ENCODE results near the gene SLC16A9.

The SLC16A9 gene

DNA sequence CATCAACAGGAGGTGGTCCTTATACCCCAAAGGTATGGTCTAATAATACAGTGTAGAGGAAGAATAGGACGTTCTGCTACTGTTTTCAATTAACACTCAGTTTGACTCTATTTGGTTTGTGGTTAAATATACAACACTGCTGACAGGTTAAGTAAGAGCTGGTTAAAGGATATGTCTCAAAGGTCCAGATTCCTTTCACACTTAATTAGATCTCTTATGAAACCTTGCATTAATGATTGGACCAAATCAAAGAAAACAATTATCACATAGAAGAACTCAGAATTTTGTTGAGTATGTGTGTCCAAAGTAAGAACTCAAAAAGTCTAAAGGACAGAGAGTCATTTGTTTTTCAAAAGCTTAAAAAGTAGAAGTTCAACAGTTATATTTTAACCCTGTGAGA lies 25.6 kb upstream of the SLC16A9 start:
- TF ChIP-seq YY1 (IDR thresholded peaks at IDR 0.05; ENCODE audit: low read depth): no peak
- TF ChIP-seq EP300 (IDR thresholded peaks at IDR 0.05; ENCODE audit: borderline replicate concordance): no peak
- no peak for TF ChIP-seq ZBTB7A (IDR thresholded peaks at IDR 0.05; ENCODE audit: low read depth)
- TF ChIP-seq, protein P1, sequence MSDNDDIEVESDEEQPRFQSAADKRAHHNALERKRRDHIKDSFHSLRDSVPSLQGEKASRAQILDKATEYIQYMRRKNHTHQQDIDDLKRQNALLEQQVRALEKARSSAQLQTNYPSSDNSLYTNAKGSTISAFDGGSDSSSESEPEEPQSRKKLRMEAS (IDR thresholded peaks at IDR 0.05): no peak
- no peak for TF ChIP-seq NFIC (IDR thresholded peaks at IDR 0.05)
- TF ChIP-seq TAF1 (IDR thresholded peaks at IDR 0.05; ENCODE audit: low read depth): no peak
- TF ChIP-seq, protein P2, sequence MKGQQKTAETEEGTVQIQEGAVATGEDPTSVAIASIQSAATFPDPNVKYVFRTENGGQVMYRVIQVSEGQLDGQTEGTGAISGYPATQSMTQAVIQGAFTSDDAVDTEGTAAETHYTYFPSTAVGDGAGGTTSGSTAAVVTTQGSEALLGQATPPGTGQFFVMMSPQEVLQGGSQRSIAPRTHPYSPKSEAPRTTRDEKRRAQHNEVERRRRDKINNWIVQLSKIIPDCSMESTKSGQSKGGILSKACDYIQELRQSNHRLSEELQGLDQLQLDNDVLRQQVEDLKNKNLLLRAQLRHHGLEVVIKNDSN (IDR thresholded peaks at IDR 0.05): no peak
- TF ChIP-seq CEBPB (IDR thresholded peaks at IDR 0.05): no peak
- TF ChIP-seq TCF12 (IDR thresholded peaks at IDR 0.05; ENCODE audit: low read depth): no peak
- no peak for TF ChIP-seq CREB1 (IDR thresholded peaks at IDR 0.05; ENCODE audit: low read depth)
- no peak for TF ChIP-seq RAD21 (IDR thresholded peaks at IDR 0.05; ENCODE audit: low read depth)
- no peak for TF ChIP-seq EGR1 (IDR thresholded peaks at IDR 0.05)
- TF ChIP-seq FOXM1 (IDR thresholded peaks at IDR 0.05; ENCODE audit: borderline replicate concordance, low read depth): no peak
- no peak for TF ChIP-seq TEAD4 (IDR thresholded peaks at IDR 0.05)
- TF ChIP-seq, protein P3, sequence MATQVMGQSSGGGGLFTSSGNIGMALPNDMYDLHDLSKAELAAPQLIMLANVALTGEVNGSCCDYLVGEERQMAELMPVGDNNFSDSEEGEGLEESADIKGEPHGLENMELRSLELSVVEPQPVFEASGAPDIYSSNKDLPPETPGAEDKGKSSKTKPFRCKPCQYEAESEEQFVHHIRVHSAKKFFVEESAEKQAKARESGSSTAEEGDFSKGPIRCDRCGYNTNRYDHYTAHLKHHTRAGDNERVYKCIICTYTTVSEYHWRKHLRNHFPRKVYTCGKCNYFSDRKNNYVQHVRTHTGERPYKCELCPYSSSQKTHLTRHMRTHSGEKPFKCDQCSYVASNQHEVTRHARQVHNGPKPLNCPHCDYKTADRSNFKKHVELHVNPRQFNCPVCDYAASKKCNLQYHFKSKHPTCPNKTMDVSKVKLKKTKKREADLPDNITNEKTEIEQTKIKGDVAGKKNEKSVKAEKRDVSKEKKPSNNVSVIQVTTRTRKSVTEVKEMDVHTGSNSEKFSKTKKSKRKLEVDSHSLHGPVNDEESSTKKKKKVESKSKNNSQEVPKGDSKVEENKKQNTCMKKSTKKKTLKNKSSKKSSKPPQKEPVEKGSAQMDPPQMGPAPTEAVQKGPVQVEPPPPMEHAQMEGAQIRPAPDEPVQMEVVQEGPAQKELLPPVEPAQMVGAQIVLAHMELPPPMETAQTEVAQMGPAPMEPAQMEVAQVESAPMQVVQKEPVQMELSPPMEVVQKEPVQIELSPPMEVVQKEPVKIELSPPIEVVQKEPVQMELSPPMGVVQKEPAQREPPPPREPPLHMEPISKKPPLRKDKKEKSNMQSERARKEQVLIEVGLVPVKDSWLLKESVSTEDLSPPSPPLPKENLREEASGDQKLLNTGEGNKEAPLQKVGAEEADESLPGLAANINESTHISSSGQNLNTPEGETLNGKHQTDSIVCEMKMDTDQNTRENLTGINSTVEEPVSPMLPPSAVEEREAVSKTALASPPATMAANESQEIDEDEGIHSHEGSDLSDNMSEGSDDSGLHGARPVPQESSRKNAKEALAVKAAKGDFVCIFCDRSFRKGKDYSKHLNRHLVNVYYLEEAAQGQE (IDR thresholded peaks at IDR 0.05; ENCODE audit: low read depth): no peak

DNA sequence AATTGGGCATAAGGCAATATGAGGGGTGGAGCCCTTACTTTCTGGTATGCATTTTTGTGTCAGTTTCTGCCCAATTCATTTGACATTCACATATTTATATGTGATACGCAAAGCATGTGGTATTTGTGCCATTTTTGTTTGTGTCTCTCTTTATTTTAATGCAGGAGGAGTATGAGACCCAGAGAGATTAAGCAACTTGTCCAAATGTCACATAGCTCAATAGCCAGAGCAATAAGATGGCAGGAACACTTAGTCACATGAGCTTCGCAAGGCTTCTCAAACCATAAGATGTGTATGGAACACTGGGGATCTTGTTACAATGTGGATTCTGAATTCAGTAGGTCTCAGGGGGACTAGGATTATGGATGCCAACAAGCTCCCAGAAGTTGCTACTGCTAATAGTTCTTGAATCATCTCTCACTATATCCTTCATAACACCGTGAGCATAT lies 24.4 kb upstream of the SLC16A9 start:
- TF ChIP-seq FOXM1 (IDR thresholded peaks at IDR 0.05; ENCODE audit: borderline replicate concordance, low read depth) (no peak), CREB1 (IDR thresholded peaks at IDR 0.05; ENCODE audit: low read depth) (no peak), TCF12 (IDR thresholded peaks at IDR 0.05; ENCODE audit: low read depth) (no peak), CEBPB (IDR thresholded peaks at IDR 0.05) (no peak), YY1 (IDR thresholded peaks at IDR 0.05; ENCODE audit: low read depth) (no peak), RAD21 (IDR thresholded peaks at IDR 0.05; ENCODE audit: low read depth) (no peak), EGR1 (IDR thresholded peaks at IDR 0.05) (no peak), ZBTB7A (IDR thresholded peaks at IDR 0.05; ENCODE audit: low read depth) (no peak), TAF1 (IDR thresholded peaks at IDR 0.05; ENCODE audit: low read depth) (no peak), NFIC (IDR thresholded peaks at IDR 0.05) (no peak)
- TF ChIP-seq, protein P1 (IDR thresholded peaks at IDR 0.05): no peak
- TF ChIP-seq, protein P3 (IDR thresholded peaks at IDR 0.05; ENCODE audit: low read depth): no peak
- TF ChIP-seq, protein P2 (IDR thresholded peaks at IDR 0.05): no peak

DNA sequence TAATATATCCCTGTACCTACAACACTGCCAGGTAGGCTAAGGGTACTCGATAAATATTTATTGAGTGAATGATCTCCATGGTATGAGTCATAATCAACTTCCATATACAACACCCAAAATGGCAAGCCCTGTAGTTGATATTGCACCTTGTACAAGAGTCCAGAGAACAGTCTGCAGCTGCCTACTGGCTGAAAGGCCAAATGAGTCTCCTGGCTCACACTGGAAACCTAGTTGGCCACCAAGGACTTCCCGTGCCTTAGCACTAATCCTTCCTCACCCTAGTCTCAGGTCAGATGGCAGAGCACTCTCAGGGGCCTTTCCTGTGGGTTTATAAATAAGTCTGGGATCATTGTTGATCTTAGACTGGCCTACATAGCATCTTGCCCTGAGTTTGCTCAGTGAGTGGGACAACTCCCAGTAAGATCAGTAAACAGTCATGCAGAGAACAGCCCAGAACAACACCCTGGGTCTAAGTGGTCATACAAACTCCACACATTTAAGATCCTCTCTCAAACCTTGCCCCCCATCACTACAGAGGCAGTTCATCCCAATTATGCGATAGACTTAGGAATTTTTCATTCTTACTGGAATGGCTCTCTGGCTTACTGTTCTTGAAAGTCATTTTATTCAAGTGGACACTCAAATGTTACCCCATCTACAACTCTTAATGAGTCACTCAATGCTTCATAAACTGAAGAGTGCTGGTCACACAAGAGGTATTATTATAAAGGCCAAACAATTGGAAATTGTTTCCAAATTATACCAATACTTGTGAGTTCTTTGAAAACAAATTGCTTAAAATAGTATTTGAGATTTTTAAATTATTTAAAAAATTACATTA lies 14.7 kb upstream of the SLC16A9 start:
- no peak for TF ChIP-seq CEBPB (IDR thresholded peaks at IDR 0.05)
- TF ChIP-seq YY1 (IDR thresholded peaks at IDR 0.05; ENCODE audit: low read depth): no peak
- TF ChIP-seq TAF1 (IDR thresholded peaks at IDR 0.05; ENCODE audit: low read depth): no peak
- no peak for TF ChIP-seq ZBTB7A (IDR thresholded peaks at IDR 0.05; ENCODE audit: low read depth)
- TF ChIP-seq, protein P1 (IDR thresholded peaks at IDR 0.05): no peak
- no peak for TF ChIP-seq EGR1 (IDR thresholded peaks at IDR 0.05)
- TF ChIP-seq, protein P3 (IDR thresholded peaks at IDR 0.05; ENCODE audit: low read depth): no peak
- TF ChIP-seq RAD21 (IDR thresholded peaks at IDR 0.05; ENCODE audit: low read depth): no peak

DNA sequence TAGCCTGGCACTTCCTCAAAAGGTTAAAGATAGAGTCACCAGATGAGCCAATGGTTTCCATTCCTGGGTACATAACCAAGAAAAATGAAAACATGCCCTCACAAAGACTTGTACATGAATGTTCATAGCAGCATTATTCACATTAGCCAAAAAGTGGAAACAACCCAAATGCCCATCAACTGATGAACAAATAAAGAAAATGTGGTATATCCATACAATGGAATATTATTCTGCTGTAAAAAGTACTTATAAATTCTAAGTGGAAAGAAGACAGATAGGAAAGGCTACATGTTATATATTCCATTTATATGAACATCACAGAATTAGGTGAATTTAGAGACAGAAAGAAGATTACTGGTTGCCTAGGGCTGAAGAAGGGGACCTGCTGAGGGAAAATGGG lies 10.7 kb upstream of the SLC16A9 start:
- TF ChIP-seq RAD21 (IDR thresholded peaks at IDR 0.05; ENCODE audit: low read depth) (no peak), TEAD4 (IDR thresholded peaks at IDR 0.05) (no peak), CREB1 (IDR thresholded peaks at IDR 0.05; ENCODE audit: low read depth) (no peak), TAF1 (IDR thresholded peaks at IDR 0.05; ENCODE audit: low read depth) (no peak), CEBPB (IDR thresholded peaks at IDR 0.05) (no peak), ZBTB7A (IDR thresholded peaks at IDR 0.05; ENCODE audit: low read depth) (no peak), EGR1 (IDR thresholded peaks at IDR 0.05) (no peak), EP300 (IDR thresholded peaks at IDR 0.05; ENCODE audit: borderline replicate concordance) (no peak)
- TF ChIP-seq, protein P1 (IDR thresholded peaks at IDR 0.05): no peak
- TF ChIP-seq, protein P3 (IDR thresholded peaks at IDR 0.05; ENCODE audit: low read depth): no peak

Data from Ishikawa (cell line).